A549 (cell line): ENCODE data around the gene SMG6. TPM values are rescaled to one million over a fixed set of nuclear protein-coding genes. Genes with fewer than 3 reads are reported as not detected.

ENCODE experiments used
- ATAC-seq, 2 experiments: fragments of 200-7000 bp in 1 of 2; fragments of >200 bp in 1 of 2; cut with Nextera tagmentation in 1 of 2; cut with Tn5 transposase in 1 of 2; 3 replicates each; pipeline versions ENCODE4 v1.8.0 to v1.9.1; 2018 to 2020; ENCODE audit warnings: mild to moderate bottlenecking in 1 of 2, moderate library complexity in 1 of 2
- CTCF ChIA-PET: fragments of 300-600 bp; sonication (Branson Sonifier 250); formaldehyde crosslinking; extraction: SDS; loops from one replicate; lab custom pipeline; 2021; ENCODE audit warnings: antibody characterized with exemption, inconsistent platforms; lab: Yijun Ruan, JAX
- POLR2A ChIA-PET: fragments of 350-600 bp; formaldehyde crosslinking; extraction: SDS; loops from one replicate; lab custom pipeline; 2021; ENCODE audit warnings: antibody characterized with exemption, inconsistent platforms; lab: Yijun Ruan, JAX
- DNase-seq, 2 experiments: peaks; one replicate each; pipeline versions ENCODE4 v3.0.0 to v3.0.0-alpha.2; 2011 to 2016; ENCODE audit warnings: low read depth in 1 of 2, low spot score in 1 of 2
- FAIRE-seq: peaks from 2 replicates; lab custom pipeline; 2011; peaks lifted over from hg19 to GRCh38; lab: Jason Lieb, UNC
- H3K27ac ChIP-seq, 2 experiments: fragments of >200 bp; sonication (Bioruptor Twin); formaldehyde crosslinking; 3 replicates each; pipeline ENCODE4 v1.5.1; 2016 to 2017
- H3K4me1 ChIP-seq: fragments of >200 bp; sonication (Bioruptor Twin); formaldehyde crosslinking; 3 replicates; pipeline ENCODE4 v1.6.1; 2016
- H3K4me2 ChIP-seq: fragments of >200 bp; sonication (Bioruptor Twin); formaldehyde crosslinking; 3 replicates; pipeline ENCODE4 v1.6.1; 2016
- H3K4me3 ChIP-seq: fragments of >200 bp; sonication (Bioruptor Twin); formaldehyde crosslinking; 3 replicates; pipeline ENCODE4 v1.5.1; 2016
- H3K9me3 ChIP-seq: fragments of >200 bp; sonication (Bioruptor Twin); formaldehyde crosslinking; 3 replicates; pipeline ENCODE4 v1.6.1; 2016
- BHLHE40 ChIP-seq: IDR thresholded peaks from 2 replicates; pipeline ENCODE4 v1.6.1; 2012; ENCODE audit warnings: low read depth, low read length, inconsistent platforms
- CEBPB ChIP-seq, 2 experiments: fragments of >200 bp in 1 of 2; sonication (Bioruptor Twin) in 1 of 2; formaldehyde crosslinking in 1 of 2; IDR thresholded peaks; 2 replicates each; pipeline ENCODE4 v1.6.1; 2012 to 2016
- EHMT2 ChIP-seq: fragments of 200-600 bp; sonication (generic); IDR thresholded peaks from 2 replicates; pipeline ENCODE4 v1.6.1; 2016; ENCODE audit warnings: antibody characterized with exemption, low read depth, mild to moderate bottlenecking, moderate library complexity
- EP300 ChIP-seq, 2 experiments: fragments of >200 bp; sonication (Bioruptor Twin); formaldehyde crosslinking; IDR thresholded peaks; 2 replicates in 1 of 2; 3 replicates in 1 of 2; pipeline ENCODE4 v1.6.1; 2016 to 2017
- ESRRA ChIP-seq: fragments of 150-350 bp; IDR thresholded peaks from 2 replicates; pipeline ENCODE4 v1.6.1; 2014; ENCODE audit warnings: mild to moderate bottlenecking, low read length, borderline replicate concordance
- FOSB ChIP-seq: fragments of 250-450 bp; sonication (Bioruptor Pico); IDR thresholded peaks from 2 replicates; pipeline ENCODE4 v1.5.0; 2020; ENCODE audit warnings: mild to moderate bottlenecking, moderate library complexity
- FOSL2 ChIP-seq, 2 experiments: fragments of 450-650 bp in 1 of 2; fragments of >200 bp in 1 of 2; sonication (Bioruptor Twin) in 1 of 2; formaldehyde crosslinking; IDR thresholded peaks; 2 replicates each; pipeline versions ENCODE4 v1.5.0 to v1.6.1; 2016 to 2020; ENCODE audit warnings: mild to moderate bottlenecking in 1 of 2, moderate library complexity in 1 of 2
- FOXS1 ChIP-seq: fragments of 250-450 bp; sonication (Bioruptor Pico); IDR thresholded peaks from 2 replicates; pipeline ENCODE4 v1.5.0; 2020; ENCODE audit warnings: mild to moderate bottlenecking, moderate library complexity
- HDAC2 ChIP-seq: fragments of 200-600 bp; sonication (generic); IDR thresholded peaks from 2 replicates; pipeline ENCODE4 v1.6.1; 2016
- HOXA7 ChIP-seq: fragments of 250-450 bp; sonication (Bioruptor Pico); IDR thresholded peaks from 2 replicates; pipeline ENCODE4 v1.5.0; 2020; ENCODE audit warnings: mild to moderate bottlenecking, moderate library complexity
- HOXB13 ChIP-seq: fragments of 250-450 bp; sonication (Bioruptor Pico); IDR thresholded peaks from 2 replicates; pipeline ENCODE4 v1.5.0; 2020; ENCODE audit warnings: low read depth, mild to moderate bottlenecking, moderate library complexity
- HOXB5 ChIP-seq: fragments of 250-450 bp; sonication (Bioruptor Pico); IDR thresholded peaks from 2 replicates; pipeline ENCODE4 v1.5.0; 2020; ENCODE audit warnings: mild to moderate bottlenecking, moderate library complexity
- JUN ChIP-seq, 2 experiments: fragments of >200 bp; sonication (Bioruptor Twin); formaldehyde crosslinking; IDR thresholded peaks; 2 replicates in 1 of 2; 3 replicates in 1 of 2; pipeline ENCODE4 v1.6.1; 2016 to 2017
- JUNB ChIP-seq: fragments of >200 bp; sonication (Bioruptor Twin); formaldehyde crosslinking; IDR thresholded peaks from 2 replicates; pipeline ENCODE4 v1.6.1; 2016
- MAZ ChIP-seq: fragments of 150-350 bp; IDR thresholded peaks from 2 replicates; pipeline ENCODE4 v1.6.1; 2014; ENCODE audit warnings: antibody characterized with exemption, low read depth, low read length, borderline replicate concordance
- NR3C1 ChIP-seq: fragments of >200 bp; sonication (Bioruptor Twin); formaldehyde crosslinking; IDR thresholded peaks from 3 replicates; pipeline ENCODE4 v1.6.1; 2017
- POLR2AphosphoS2 ChIP-seq: conservative IDR thresholded peaks from 2 replicates; pipeline ENCODE4 v1.6.1; 2012; ENCODE audit warnings: low read length, improper control_type of control experiment, inconsistent platforms
- RAD21 ChIP-seq, 2 experiments: fragments of >200 bp in 1 of 2; sonication (Bioruptor Twin) in 1 of 2; formaldehyde crosslinking in 1 of 2; IDR thresholded peaks in 1 of 2; conservative IDR thresholded peaks in 1 of 2; 2 replicates in 1 of 2; 3 replicates in 1 of 2; pipeline ENCODE4 v1.6.1; 2012 to 2018; ENCODE audit warnings: inconsistent platforms in 1 of 2
- RCOR1 ChIP-seq: fragments of 150-350 bp; IDR thresholded peaks from 2 replicates; pipeline ENCODE4 v1.6.1; 2014; ENCODE audit warnings: antibody characterized with exemption, low read length, low read depth
- RFX5 ChIP-seq: fragments of 450-650 bp; IDR thresholded peaks from 2 replicates; pipeline ENCODE4 v1.7.1; 2014; ENCODE audit warnings: antibody characterized with exemption, mild to moderate bottlenecking, moderate library complexity
- SMC3 ChIP-seq: fragments of >200 bp; sonication (Bioruptor Twin); formaldehyde crosslinking; IDR thresholded peaks from 3 replicates; pipeline ENCODE4 v1.6.1; 2018; ENCODE audit warnings: inconsistent platforms
- SREBF2 ChIP-seq: fragments of 450-650 bp; IDR thresholded peaks from 2 replicates; pipeline ENCODE4 v1.6.1; 2014; ENCODE audit warnings: mild to moderate bottlenecking, moderate library complexity
- TP53 ChIP-seq: fragments of 250-450 bp; sonication (Bioruptor Pico); IDR thresholded peaks from 2 replicates; pipeline ENCODE4 v1.5.0; 2021; ENCODE audit warnings: mild to moderate bottlenecking, moderate library complexity
- ZFP36 ChIP-seq: fragments of 450-650 bp; IDR thresholded peaks from 2 replicates; pipeline ENCODE4 v1.6.1; 2014; ENCODE audit warnings: borderline replicate concordance; ENCODE audit not compliant: partially characterized antibody
- ZNF302 ChIP-seq: fragments of 250-450 bp; sonication (Bioruptor Pico); IDR thresholded peaks from 2 replicates; pipeline ENCODE4 v1.9.0; 2021; ENCODE audit warnings: inconsistent platforms, mild to moderate bottlenecking, moderate library complexity
- WGBS: methylation state at CpG from one replicate; pipeline ENCODE4 v1.1.6; 2017; ENCODE audit errors: missing lambda C conversion rate; 5-methylcytosine and 5-hydroxymethylcytosine counted together
- polyA plus RNA-seq, 4 experiments: library from polyadenylated mRNA; depleted of rRNA in 3 of 4; stranded (reverse); fragments of >200 nt; fragmentation: RNase III in 1 of 4; extraction: RNeasy Plus Mini Kit Qiagen cat#74134 plus additional on column Dnase treatment in 1 of 4; gene quantifications; 2 replicates in 3 of 4; 3 replicates in 1 of 4; pipeline ENCODE4 v1.2.3, GENCODE V29; 2011 to 2017
- TF ChIP-seq, protein P1 (sequence below): fragments of >200 bp; sonication (Bioruptor Twin); formaldehyde crosslinking; IDR thresholded peaks from 3 replicates; pipeline ENCODE4 v1.5.1; 2016
- TF ChIP-seq, protein P2 (sequence below): fragments of 250-450 bp; sonication (Bioruptor Pico); IDR thresholded peaks from 2 replicates; pipeline ENCODE4 v1.5.0; 2020; ENCODE audit warnings: low read depth, mild to moderate bottlenecking, moderate library complexity
- TF ChIP-seq, protein P3 (sequence below): fragments of 200-600 bp; sonication (generic); IDR thresholded peaks from 2 replicates; pipeline ENCODE4 v1.6.1; 2016; ENCODE audit warnings: antibody characterized with exemption, mild to moderate bottlenecking, moderate library complexity

SMG6 gene
- polyA plus RNA-seq, 2 of the 4 experiments (the other 2 are of a cell fraction): 4.7 to 17.0 TPM

DNA sequence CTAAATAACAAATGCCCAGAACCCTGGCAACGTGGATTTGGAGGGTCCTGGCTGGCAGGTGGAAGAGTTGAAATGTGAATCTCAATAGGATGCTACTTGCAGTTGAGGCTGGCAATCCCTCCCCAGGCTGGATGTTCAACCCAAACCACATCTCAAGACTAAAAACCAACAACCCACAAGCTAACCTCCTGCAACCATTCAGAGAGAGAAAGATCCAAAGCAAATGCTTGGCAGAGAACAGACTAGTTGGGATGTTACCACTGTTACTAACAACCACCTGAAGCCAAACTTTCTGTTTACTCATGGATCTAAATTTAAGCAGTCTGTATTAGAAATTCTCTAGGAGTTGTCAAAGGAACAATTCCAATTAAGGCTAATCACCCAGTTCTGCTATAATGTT, 27.9 kb downstream of the SMG6 start (continued):
- TF ChIP-seq HOXB5 (CRISPR knock-in tag) (no peak), HOXB13 (CRISPR knock-in tag) (no peak), NR3C1 (no peak), RCOR1 (no peak)

DNA sequence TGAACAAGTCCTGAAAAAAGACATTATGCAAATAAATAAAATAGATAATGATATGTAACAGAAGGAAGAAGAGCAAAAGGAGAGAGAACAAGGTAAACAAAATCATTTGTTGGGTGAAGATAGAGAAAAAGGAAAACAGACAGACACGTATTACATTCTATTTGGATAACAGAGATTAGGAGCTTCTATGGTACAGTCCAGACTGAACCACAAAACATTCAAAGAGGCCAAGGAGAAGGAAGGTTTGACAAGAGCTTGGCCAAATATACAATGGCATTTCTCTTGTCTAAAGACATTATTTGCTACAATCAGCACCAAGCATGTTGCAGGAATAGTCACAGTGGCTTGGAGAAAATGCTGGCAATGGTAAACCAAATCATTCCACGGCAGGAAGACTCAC, 29.2 kb downstream of the SMG6 start:
- DNase-seq (no peak), ATAC-seq (no peak), FAIRE-seq (peak; percentile 67)
- Histone ChIP-seq H3K4me1 (no peaks in the 10 kb centered on the region), H3K27ac (no peak overlapping the region), H3K9me3 (no peaks in the 10 kb centered on the region), H3K4me3 (no peak overlapping the region), H3K4me2 (no peak overlapping the region)
- POLR2A ChIA-PET: no interaction called here
- CTCF ChIA-PET: interaction anchor here (0.8 kb wide), 1 partner anchor 11 kb away, joined by 3 read pairs; no protein-coding TSS in a partner anchor
- TF ChIP-seq RFX5 (no peak), FOXS1 (no peak), ZNF302 (CRISPR knock-in tag) (no peak), HOXB13 (CRISPR knock-in tag) (no peak), MAZ (no peak), ZFP36 (no peak), ESRRA (no peak), HDAC2 (no peak), JUN (IDR thresholded peaks at IDR 0.05) (no peak), FOSB (CRISPR knock-in tag) (no peak), SREBF2 (no peak), HOXA7 (no peak), EP300 (IDR thresholded peaks at IDR 0.05) (no peak), EHMT2 (no peak)
- TF ChIP-seq, protein P1, sequence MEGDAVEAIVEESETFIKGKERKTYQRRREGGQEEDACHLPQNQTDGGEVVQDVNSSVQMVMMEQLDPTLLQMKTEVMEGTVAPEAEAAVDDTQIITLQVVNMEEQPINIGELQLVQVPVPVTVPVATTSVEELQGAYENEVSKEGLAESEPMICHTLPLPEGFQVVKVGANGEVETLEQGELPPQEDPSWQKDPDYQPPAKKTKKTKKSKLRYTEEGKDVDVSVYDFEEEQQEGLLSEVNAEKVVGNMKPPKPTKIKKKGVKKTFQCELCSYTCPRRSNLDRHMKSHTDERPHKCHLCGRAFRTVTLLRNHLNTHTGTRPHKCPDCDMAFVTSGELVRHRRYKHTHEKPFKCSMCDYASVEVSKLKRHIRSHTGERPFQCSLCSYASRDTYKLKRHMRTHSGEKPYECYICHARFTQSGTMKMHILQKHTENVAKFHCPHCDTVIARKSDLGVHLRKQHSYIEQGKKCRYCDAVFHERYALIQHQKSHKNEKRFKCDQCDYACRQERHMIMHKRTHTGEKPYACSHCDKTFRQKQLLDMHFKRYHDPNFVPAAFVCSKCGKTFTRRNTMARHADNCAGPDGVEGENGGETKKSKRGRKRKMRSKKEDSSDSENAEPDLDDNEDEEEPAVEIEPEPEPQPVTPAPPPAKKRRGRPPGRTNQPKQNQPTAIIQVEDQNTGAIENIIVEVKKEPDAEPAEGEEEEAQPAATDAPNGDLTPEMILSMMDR: no peak
- 93% methylated on average over 1 of the region's 2 CpGs for WGBS

DNA sequence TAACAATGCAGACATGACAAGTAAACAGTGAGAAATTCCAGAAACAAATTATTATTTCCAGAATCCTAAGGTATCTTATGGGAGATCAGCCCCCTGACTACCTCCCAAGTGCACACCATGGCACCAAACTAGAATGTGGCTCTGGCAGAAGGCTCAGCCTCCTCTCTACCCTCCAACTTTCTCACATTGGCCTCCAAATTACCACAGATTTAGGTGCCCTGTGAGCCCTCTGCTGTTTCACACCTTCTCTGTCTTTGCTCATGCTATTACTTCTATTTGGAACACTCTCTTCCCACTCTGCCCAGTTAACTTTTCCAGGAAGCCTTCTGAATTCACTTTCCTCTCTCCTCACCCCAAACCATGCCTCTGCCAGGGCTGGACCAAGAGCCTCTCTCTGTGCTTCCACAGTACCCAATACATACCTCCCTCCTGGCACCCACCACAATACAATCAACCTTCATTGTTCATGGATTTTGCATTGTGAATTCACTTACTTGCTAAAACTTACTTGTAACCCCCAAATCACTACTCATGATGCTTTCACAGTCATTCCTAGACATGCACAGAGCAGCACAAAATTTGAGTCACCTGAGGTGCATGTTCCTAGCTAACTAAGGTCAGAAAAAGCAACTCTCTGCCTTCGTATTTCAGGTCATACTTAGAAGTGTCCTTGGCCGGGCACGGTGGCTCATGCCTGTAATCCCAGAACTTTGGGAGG, 31.4 kb downstream of the SMG6 start:
- 91% methylated on average over 3 of the region's 3 CpGs for WGBS
- POLR2A ChIA-PET: no interaction called here
- Histone ChIP-seq H3K4me2 (no peak overlapping the region), H3K4me3 (no peak overlapping the region), H3K27ac (no peak overlapping the region), H3K4me1 (no peaks in the 10 kb centered on the region), H3K9me3 (no peaks in the 10 kb centered on the region)
- DNase-seq (no peak), FAIRE-seq (no peak), ATAC-seq (no peak)
- TF ChIP-seq, protein P2, sequence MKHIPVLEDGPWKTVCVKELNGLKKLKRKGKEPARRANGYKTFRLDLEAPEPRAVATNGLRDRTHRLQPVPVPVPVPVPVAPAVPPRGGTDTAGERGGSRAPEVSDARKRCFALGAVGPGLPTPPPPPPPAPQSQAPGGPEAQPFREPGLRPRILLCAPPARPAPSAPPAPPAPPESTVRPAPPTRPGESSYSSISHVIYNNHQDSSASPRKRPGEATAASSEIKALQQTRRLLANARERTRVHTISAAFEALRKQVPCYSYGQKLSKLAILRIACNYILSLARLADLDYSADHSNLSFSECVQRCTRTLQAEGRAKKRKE (CRISPR knock-in tag): no peak
- no peak for TF ChIP-seq POLR2AphosphoS2
- no peak for TF ChIP-seq CEBPB (IDR thresholded peaks at IDR 0.05)
- TF ChIP-seq FOSB (CRISPR knock-in tag): no peak
- TF ChIP-seq FOSL2 (IDR thresholded peaks at IDR 0.05): no peak
- TF ChIP-seq FOSL2 (CRISPR knock-in tag; IDR thresholded peaks at IDR 0.05): no peak
- no peak for TF ChIP-seq SMC3
- no peak for TF ChIP-seq JUNB
- no peak for TF ChIP-seq TP53 (CRISPR knock-in tag)
- TF ChIP-seq, protein P3, sequence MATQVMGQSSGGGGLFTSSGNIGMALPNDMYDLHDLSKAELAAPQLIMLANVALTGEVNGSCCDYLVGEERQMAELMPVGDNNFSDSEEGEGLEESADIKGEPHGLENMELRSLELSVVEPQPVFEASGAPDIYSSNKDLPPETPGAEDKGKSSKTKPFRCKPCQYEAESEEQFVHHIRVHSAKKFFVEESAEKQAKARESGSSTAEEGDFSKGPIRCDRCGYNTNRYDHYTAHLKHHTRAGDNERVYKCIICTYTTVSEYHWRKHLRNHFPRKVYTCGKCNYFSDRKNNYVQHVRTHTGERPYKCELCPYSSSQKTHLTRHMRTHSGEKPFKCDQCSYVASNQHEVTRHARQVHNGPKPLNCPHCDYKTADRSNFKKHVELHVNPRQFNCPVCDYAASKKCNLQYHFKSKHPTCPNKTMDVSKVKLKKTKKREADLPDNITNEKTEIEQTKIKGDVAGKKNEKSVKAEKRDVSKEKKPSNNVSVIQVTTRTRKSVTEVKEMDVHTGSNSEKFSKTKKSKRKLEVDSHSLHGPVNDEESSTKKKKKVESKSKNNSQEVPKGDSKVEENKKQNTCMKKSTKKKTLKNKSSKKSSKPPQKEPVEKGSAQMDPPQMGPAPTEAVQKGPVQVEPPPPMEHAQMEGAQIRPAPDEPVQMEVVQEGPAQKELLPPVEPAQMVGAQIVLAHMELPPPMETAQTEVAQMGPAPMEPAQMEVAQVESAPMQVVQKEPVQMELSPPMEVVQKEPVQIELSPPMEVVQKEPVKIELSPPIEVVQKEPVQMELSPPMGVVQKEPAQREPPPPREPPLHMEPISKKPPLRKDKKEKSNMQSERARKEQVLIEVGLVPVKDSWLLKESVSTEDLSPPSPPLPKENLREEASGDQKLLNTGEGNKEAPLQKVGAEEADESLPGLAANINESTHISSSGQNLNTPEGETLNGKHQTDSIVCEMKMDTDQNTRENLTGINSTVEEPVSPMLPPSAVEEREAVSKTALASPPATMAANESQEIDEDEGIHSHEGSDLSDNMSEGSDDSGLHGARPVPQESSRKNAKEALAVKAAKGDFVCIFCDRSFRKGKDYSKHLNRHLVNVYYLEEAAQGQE: no peak
- no peak for TF ChIP-seq EP300 (IDR thresholded peaks at IDR 0.05)
- TF ChIP-seq HOXB13 (CRISPR knock-in tag): no peak
- no peak for TF ChIP-seq HDAC2
- no peak for TF ChIP-seq HOXB5 (CRISPR knock-in tag)
- TF ChIP-seq RAD21 (conservative IDR thresholded peaks at IDR 0.05 in 1 of 2, IDR thresholded peaks at IDR 0.05 in 1 of 2): no peak
- no peak for TF ChIP-seq BHLHE40
- no peak for TF ChIP-seq ESRRA
- CTCF ChIA-PET: interaction anchor here (0.6 to 16.3 kb wide), 7 partner anchors 11 to 218 kb away, joined by 3 to 200 read pairs (median 5); partner anchors contain the start of gene HIC1
